Measurements from ENCODE around the gene STX8. TPM values are rescaled to one million over a fixed set of nuclear protein-coding genes. Genes with fewer than 3 reads are reported as not detected.

STX8 gene
- total and polyA plus RNA-seq, 7 donors, result 34.0 to 70.6 (median 50.5) TPM

DNA sequence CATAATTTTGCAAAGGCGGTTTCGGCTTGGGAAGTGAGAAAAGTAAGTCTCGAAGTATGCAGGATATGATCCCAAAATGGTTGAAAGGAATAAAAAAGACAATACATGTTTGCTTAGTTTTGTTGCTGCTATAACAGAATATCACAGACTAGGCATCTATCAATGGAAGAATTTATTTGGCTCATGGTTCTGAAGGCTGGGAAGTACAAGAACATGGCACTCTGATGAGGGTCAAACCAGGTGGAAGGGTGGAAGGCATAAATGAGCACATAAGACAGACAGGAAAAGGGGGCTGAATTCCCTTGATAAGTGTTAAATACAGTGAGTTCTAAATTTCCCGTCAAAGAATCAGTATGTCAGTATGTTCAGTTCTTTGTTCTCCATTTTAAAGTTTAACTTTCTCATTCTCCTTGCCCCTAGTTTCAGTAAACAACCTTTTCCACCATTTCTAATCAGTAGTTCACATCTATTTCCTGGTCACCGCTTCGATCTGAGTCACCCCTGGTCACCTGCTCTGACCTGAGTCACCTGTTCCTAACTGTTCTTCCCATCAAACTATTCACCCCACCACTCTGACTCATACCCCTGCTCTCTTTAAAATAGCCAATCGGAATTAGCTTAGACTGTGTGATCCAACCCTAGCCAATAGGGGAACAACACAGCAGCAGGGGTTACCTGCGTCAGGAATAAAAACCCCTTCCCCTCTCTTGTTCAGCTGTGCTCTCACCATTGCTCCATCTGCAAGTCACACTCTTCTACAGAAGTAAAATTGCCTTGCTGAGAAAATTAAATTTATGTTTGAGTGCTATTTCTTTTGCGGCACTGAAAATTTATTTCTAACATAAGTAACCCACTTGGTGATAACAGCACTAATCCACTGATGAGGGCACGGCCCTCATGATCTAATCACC, 240.8 kb downstream of the STX8 start:
- Histone ChIP-seq H3K4me3 (no peak overlapping the region), H3K27me3 (ENCODE audit: insufficient read depth in 3 of 3, low read length in 2 of 3) (no peaks in the 10 kb centered on the region), H3K27ac (no peak overlapping the region), H3K9me3 (peaks cover 7% of the 10 kb centered on the region), H3K4me1 (peaks cover 4% of the 10 kb centered on the region), H3K36me3 (ENCODE audit: insufficient read depth in 1 of 2, low read depth in 1 of 2) (no peaks in the 10 kb centered on the region)
- intact Hi-C loops (cut with DNase I), result no loop called here
- 87 to 90% (median 87%) methylated on average over 10 of the region's 10 CpGs for WGBS, 3 donors
- ATAC-seq (no peak), DNase-seq (no peak)
- TF ChIP-seq, protein P1, sequence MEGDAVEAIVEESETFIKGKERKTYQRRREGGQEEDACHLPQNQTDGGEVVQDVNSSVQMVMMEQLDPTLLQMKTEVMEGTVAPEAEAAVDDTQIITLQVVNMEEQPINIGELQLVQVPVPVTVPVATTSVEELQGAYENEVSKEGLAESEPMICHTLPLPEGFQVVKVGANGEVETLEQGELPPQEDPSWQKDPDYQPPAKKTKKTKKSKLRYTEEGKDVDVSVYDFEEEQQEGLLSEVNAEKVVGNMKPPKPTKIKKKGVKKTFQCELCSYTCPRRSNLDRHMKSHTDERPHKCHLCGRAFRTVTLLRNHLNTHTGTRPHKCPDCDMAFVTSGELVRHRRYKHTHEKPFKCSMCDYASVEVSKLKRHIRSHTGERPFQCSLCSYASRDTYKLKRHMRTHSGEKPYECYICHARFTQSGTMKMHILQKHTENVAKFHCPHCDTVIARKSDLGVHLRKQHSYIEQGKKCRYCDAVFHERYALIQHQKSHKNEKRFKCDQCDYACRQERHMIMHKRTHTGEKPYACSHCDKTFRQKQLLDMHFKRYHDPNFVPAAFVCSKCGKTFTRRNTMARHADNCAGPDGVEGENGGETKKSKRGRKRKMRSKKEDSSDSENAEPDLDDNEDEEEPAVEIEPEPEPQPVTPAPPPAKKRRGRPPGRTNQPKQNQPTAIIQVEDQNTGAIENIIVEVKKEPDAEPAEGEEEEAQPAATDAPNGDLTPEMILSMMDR (IDR thresholded peaks at IDR 0.05), result no peak

DNA sequence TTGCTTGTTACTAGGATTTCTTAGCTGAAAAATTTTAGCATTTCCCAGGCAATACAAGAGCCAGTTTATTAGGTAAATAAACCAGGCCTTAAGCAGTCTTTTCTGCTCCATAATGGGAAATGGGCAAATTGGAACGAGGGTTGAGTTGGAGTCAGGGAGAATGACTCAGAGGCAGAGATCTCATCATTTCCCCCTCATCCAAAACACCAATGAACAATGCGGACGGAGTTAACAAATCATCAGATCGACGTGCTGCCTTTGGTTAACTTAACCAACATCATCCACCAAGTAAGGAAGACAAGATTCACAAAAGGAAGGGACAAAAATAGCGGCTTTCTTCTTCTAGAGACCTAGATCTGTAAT, 243.5 kb downstream of the STX8 start:
- 92 to 96% (median 92%) methylated on average over 6 of the region's 6 CpGs for WGBS, 3 donors
- no peak for ATAC-seq
- H3K27ac ChIP-seq, result no peak overlapping the region

DNA sequence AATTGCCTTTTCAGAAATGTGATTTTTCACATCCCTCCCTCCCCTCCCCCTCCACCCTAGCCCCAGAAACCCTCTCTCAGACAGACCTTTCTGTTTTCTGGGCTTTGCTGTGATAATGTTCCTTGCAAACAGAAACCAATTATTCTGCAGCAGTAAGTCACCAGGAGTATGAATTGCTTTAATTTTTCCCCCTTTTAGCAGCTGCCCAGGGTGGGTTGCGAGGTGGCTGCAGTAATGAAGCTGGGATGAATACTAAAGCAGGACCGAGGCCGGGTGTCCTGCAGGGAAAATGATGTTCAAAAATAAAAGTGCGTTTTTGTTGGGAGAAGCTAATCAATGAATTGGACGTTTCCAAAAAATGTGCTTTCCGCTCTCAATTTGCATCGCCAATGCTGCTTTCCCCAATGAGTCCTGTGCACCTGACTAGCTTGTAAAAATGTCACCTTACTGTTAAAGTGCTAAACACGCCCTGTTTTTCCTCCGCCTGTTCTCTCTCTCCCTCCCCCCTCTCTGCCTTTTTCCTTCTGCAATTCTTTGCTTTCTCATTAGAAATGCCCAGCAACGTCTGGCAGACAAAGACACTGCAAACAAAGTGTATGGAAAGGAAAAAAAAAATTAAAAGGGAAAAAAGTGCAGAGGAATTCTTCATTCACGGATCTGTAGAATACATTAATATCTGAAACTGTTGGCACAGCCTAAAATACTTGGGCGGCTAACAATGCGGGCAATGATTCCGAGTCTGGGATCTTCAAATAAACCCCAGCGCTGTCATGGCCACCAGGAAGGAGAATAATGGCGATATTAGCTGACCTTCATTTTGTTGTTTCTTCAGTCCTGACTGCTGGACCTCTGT, 244.1 kb downstream of the STX8 start:
- H3K36me3 ChIP-seq (ENCODE audit: insufficient read depth in 1 of 2, low read depth in 1 of 2), result no peaks in the 10 kb centered on the region

More for the DNA sequence above, 243.5 kb downstream of the STX8 start:
- intact Hi-C loops (cut with DNase I), result no loop called here
- Histone ChIP-seq H3K4me1 (peaks cover 4% of the 10 kb centered on the region), H3K27me3 (ENCODE audit: insufficient read depth in 3 of 3, low read length in 2 of 3) (no peaks in the 10 kb centered on the region), H3K9me3 (peaks cover 7% of the 10 kb centered on the region), H3K36me3 (ENCODE audit: insufficient read depth in 1 of 2, low read depth in 1 of 2) (no peaks in the 10 kb centered on the region), H3K4me3 (no peak overlapping the region)
- TF ChIP-seq, protein P1 (IDR thresholded peaks at IDR 0.05), result no peak
- DNase-seq, result no peak

DNA sequence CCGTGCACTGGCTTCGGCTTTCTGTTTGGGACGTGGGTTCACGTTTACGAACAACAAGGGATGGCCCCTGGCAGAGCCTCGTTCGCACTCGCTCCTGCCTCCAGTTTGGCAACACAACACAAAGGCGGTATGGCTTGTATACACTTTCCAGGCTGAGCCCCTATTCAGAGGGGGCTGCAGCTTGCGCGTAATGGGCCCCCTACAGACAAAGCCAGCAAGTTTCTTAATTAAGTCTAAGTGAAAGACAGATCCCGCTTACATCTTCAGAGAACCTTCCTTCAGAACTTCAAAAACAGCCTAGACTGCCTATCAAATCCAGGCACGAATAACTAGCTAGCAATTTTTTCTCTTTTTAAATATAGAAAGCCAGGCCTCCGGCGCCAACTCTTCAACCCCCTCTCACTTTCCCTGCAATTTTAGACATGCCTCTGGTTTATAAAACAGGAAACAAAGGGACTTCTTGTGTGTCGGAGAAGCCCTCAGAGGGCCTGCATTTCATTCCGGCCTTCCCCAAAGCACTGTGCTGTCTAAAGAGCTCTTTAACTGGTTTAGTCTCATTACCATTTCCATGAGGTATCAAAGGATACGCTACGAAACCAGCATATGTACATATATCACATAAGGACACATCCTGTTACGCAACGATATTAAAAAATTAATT, 244.9 kb downstream of the STX8 start:
- intact Hi-C loops (cut with DNase I), result no loop called here
- Histone ChIP-seq H3K27me3 (ENCODE audit: insufficient read depth in 3 of 3, low read length in 2 of 3) (no peaks in the 10 kb centered on the region), H3K4me1 (peaks cover 4% of the 10 kb centered on the region), H3K27ac (no peak overlapping the region), H3K4me3 (no peak overlapping the region), H3K9me3 (peaks cover 7% of the 10 kb centered on the region), H3K36me3 (ENCODE audit: insufficient read depth in 1 of 2, low read depth in 1 of 2) (no peaks in the 10 kb centered on the region)
- WGBS, 3 donors, result 90 to 93% (median 93%) methylated on average over 21 of the region's 21 CpGs
- ATAC-seq (no peak), DNase-seq (no peak)
- TF ChIP-seq, protein P1 (IDR thresholded peaks at IDR 0.05), result no peak

More for the DNA sequence above, 244.1 kb downstream of the STX8 start:
- H3K27me3 ChIP-seq (ENCODE audit: insufficient read depth in 3 of 3, low read length in 2 of 3), result no peaks in the 10 kb centered on the region
- DNase-seq (no peak), ATAC-seq (no peak)
- H3K27ac ChIP-seq, result no peak overlapping the region
- H3K4me3 ChIP-seq, result no peak overlapping the region
- TF ChIP-seq, protein P1 (IDR thresholded peaks at IDR 0.05), result no peak
- H3K4me1 ChIP-seq, result peaks cover 4% of the 10 kb centered on the region
- peaks cover 7% of the 10 kb centered on the region for H3K9me3 ChIP-seq
- intact Hi-C loops (cut with DNase I), result no loop called here
- 90 to 94% (median 92%) methylated on average over 16 of the region's 16 CpGs for WGBS, 3 donors
